GM13976 (cell line): Measurements from ENCODE around the gene TRIM8.

ENCODE experiments used
- DNase-seq: peaks from one replicate; pipeline ENCODE4 v3.0.0; 2012; ENCODE audit warnings: low spot score
- in situ Hi-C: fragments of 300-500 bp; cut with MboI; formaldehyde crosslinking; loops from one replicate; pipeline ENCODE4 v1.12.0; 2022; ENCODE audit warnings: low sequenced_read_pairs, mixed read lengths, inconsistent platforms; ENCODE audit not compliant: unreplicated experiment
- TF ChIP-seq, protein P1 (sequence below): IDR thresholded peaks from 2 replicates; pipeline ENCODE4 v1.5.1; 2012; ENCODE audit warnings: borderline replicate concordance, mild to moderate bottlenecking; ENCODE audit not compliant: insufficient read depth; ENCODE audit errors: extremely low read depth, missing control alignments, control extremely low read depth

TRIM8 gene

GRCh38 chr10:102654566-102654965 lies 10.3 kb downstream of the TRIM8 start:
- DNase-seq: no peak
- TF ChIP-seq, protein P1, sequence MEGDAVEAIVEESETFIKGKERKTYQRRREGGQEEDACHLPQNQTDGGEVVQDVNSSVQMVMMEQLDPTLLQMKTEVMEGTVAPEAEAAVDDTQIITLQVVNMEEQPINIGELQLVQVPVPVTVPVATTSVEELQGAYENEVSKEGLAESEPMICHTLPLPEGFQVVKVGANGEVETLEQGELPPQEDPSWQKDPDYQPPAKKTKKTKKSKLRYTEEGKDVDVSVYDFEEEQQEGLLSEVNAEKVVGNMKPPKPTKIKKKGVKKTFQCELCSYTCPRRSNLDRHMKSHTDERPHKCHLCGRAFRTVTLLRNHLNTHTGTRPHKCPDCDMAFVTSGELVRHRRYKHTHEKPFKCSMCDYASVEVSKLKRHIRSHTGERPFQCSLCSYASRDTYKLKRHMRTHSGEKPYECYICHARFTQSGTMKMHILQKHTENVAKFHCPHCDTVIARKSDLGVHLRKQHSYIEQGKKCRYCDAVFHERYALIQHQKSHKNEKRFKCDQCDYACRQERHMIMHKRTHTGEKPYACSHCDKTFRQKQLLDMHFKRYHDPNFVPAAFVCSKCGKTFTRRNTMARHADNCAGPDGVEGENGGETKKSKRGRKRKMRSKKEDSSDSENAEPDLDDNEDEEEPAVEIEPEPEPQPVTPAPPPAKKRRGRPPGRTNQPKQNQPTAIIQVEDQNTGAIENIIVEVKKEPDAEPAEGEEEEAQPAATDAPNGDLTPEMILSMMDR: no peak
- in situ Hi-C loops: no loop called here

DNA sequence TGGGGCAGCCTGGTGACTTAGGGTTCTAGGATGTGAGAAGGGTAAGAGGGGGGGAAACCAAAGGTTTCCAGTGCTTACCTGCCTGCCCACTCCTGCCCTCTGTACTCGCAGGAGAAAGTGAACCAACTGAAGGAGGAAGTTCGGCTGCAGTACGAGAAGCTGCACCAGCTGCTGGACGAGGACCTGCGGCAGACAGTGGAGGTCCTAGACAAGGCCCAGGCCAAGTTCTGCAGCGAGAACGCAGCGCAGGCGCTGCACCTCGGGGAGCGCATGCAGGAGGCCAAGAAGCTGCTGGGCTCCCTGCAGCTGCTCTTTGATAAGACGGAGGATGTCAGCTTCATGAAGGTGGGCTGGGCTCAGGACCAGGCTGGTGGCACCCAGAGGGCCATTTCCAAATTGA lies 10.7 kb downstream of the TRIM8 start:
- TF ChIP-seq, protein P1: no peak
- in situ Hi-C loops: no loop called here
- no peak for DNase-seq

DNA sequence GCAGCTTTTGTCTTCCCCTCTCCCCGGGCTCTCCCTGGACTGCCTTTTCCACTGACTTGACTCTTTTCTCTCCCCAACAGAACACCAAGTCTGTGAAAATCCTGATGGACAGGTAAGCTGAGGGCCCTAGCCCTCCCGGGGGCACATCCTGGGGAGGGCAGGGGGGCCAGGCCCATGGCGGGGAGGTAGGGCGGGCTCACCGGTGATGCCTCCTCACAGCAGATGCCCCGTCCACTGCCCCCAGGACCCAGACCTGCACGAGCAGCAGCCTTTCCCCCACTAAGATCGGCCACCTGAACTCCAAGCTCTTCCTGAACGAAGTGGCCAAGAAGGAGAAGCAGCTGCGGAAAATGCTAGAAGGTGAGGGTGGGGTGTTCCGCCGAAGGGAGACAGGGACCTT lies 11.7 kb downstream of the TRIM8 start:
- no peak for DNase-seq
- in situ Hi-C loops: no loop called here
- TF ChIP-seq, protein P1: no peak

DNA sequence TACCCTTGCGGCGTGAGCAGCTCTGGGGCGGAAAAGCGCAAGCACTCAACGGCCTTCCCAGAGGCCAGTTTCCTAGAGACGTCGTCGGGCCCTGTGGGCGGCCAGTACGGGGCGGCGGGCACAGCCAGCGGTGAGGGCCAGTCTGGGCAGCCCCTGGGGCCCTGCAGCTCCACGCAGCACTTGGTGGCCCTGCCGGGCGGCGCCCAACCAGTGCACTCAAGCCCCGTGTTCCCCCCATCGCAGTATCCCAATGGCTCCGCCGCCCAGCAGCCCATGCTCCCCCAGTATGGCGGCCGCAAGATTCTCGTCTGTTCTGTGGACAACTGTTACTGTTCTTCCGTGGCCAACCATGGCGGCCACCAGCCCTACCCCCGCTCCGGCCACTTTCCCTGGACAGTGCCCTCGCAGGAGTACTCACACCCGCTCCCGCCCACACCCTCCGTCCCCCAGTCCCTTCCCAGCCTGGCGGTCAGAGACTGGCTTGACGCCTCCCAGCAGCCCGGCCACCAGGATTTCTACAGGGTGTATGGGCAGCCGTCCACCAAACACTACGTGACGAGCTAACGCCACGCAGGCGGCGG lies 12.6 kb downstream of the TRIM8 start:
- in situ Hi-C loops: no loop called here
- TF ChIP-seq, protein P1: no peak
- no peak for DNase-seq

DNA sequence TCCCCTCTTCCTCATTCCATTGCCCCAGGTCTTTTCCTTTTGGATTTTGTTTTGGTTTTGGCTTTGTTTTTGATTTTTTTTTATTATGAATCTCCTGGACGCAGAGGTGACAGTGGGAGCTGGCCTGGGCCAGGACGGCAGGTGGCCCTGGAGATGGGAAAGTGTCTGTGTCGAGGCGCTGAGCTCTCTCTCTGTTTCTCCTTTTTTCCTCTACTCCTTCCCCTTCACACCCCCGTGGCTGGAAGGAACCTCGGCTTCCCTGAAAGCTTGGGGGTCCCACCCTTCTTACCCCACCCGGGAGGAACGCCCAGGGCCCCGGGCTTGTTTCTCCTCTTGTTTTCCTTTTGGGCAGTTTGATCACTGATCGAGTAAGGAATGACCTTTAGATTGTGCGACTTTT lies 13.2 kb downstream of the TRIM8 start:
- in situ Hi-C loops: no loop called here
- no peak for DNase-seq
- TF ChIP-seq, protein P1: no peak

DNA sequence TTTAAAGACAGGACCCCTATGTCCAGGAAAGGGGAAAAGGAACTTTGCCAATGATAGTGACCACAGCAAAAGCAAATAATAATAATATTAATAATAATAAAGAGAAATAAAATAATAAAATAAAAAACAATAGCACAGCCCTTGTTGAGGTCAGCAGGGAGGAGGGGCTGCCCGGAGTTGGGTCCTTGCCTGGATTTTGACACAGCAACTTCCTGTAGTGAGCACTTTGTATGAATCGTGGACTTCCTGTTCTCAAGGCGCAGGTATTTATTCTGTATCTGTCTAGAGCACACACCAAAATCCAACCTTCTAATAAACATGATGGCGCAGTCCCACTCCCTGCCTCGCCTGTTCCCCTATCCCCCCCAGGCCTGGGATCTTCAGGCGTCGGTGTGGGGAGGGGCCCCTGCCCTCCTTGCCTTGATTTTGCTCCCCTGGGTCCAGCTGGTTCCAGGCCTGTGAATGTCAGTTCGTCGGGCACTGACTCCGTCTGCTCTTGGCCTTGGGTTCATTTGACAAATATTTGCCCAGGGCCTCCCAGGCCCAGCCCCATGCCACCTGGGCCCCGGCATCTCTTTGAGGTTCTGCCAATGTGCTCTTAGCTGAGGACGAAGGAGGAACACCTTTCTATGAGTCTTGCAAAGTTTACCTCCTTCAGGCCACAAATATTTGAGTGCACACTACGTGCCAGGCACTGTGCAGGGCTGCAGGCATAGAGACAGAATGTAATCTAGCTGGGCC lies 13.9 kb downstream of the TRIM8 start:
- in situ Hi-C loops: no loop called here
- TF ChIP-seq, protein P1: no peak
- no peak for DNase-seq

DNA sequence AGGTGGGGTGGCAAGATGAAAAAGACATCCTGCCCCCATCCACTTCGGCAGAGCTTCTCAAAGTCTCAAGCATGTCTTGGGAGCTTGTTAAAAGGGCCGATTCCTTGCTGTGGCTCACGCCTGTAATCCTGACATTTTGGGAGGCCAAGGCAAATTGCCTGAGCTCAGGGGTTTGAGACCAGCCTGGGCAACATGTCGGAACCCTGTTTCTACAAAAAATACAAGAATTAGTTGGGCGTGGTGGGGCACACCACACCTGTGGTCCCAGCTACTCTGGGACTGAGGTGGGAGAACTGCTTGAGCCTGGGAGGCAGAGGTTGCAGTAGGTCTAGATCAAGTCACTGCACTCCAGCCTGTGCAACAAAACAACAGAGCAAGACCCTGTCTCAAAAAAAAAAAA lies 14.5 kb downstream of the TRIM8 start:
- in situ Hi-C loops: no loop called here
- no peak for DNase-seq
- TF ChIP-seq, protein P1: no peak
